NCI-H345 (cell line): ENCODE results near the gene CSTF2.

Experiments used
- DNase-seq: peaks from one replicate; lab custom pipeline; 2025; lab: John Stamatoyannopoulos, UW

CSTF2 gene

GRCh38 chrX:100871594-100872560 lies 51.7 kb downstream of the CSTF2 start:
- no peak for DNase-seq

- DNase-seq: no peak
Measured at GRCh38 chrX:100874325-100874724, 54.1 kb downstream of the CSTF2 start, which contains the start of gene NOX1. Gene NOX1 (minus strand): TSS chrX:100874359. CDS start chrX:100874139, 220 bp downstream.

- no peak for DNase-seq
Measured at GRCh38 chrX:100880368-100880767, 60.2 kb downstream of the CSTF2 start.

GRCh38 chrX:100883654-100884053 lies 63.5 kb downstream of the CSTF2 start:
- DNase-seq: no peak
